AG08395 (cell line): ENCODE measurements around the gene TAOK1.

Experiments used
- DNase-seq: peaks from one replicate; pipeline ENCODE4 v3.0.0; 2012; ENCODE audit warnings: mixed read lengths, low spot score

Gene TAOK1

GRCh38 chr17:29379084-29379991, 10.8 kb upstream of the TAOK1 start:
- DNase-seq, result no peak

GRCh38 chr17:29383686-29384085, 6.5 kb upstream of the TAOK1 start:
- peak; percentile 45 for DNase-seq

- DNase-seq, result no peak
Measured at GRCh38 chr17:29384901-29385300, 5.3 kb upstream of the TAOK1 start.

GRCh38 chr17:29386760-29387159, 3.4 kb upstream of the TAOK1 start:
- DNase-seq, result no peak

GRCh38 chr17:29388937-29389336, 1.2 kb upstream of the TAOK1 start:
- DNase-seq, result no peak

- no peak for DNase-seq
Measured at GRCh38 chr17:29390851-29391631, 878 bp downstream of the TAOK1 start.

GRCh38 chr17:29393436-29393835, 3.3 kb downstream of the TAOK1 start:
- DNase-seq, result no peak

- no peak for DNase-seq
Measured at GRCh38 chr17:29394761-29395160, 4.6 kb downstream of the TAOK1 start.

GRCh38 chr17:29396066-29396465, 5.9 kb downstream of the TAOK1 start:
- DNase-seq, result no peak

- DNase-seq, result no peak
Measured at GRCh38 chr17:29399634-29400033, 9.5 kb downstream of the TAOK1 start.

- no peak for DNase-seq
Measured at GRCh38 chr17:29400818-29401217, 10.7 kb downstream of the TAOK1 start.

GRCh38 chr17:29401258-29401657, 11.1 kb downstream of the TAOK1 start:
- DNase-seq, result no peak

GRCh38 chr17:29407856-29408255, 17.7 kb downstream of the TAOK1 start:
- DNase-seq, result no peak

GRCh38 chr17:29409963-29410362, 19.8 kb downstream of the TAOK1 start:
- no peak for DNase-seq

GRCh38 chr17:29412780-29413565, 22.8 kb downstream of the TAOK1 start:
- DNase-seq, result peak; percentile 87

- no peak for DNase-seq
Measured at GRCh38 chr17:29420128-29420527, 30.0 kb downstream of the TAOK1 start.

- DNase-seq, result no peak
Measured at GRCh38 chr17:29430275-29430674, 40.1 kb downstream of the TAOK1 start.

GRCh38 chr17:29433541-29433940, 43.4 kb downstream of the TAOK1 start:
- DNase-seq, result no peak

- no peak for DNase-seq
Measured at GRCh38 chr17:29434550-29434949, 44.4 kb downstream of the TAOK1 start.

- DNase-seq, result no peak
Measured at GRCh38 chr17:29442451-29442850, 52.3 kb downstream of the TAOK1 start.

GRCh38 chr17:29443041-29443739, 53.0 kb downstream of the TAOK1 start:
- no peak for DNase-seq

- peak; percentile 64 for DNase-seq
Measured at GRCh38 chr17:29444589-29444988, 54.4 kb downstream of the TAOK1 start.
